ENCODE results near the gene METRNL. TPM values are rescaled to one million over a fixed set of nuclear protein-coding genes. Genes with fewer than 3 reads are reported as not detected.

METRNL gene
- total RNA-seq, 1 experiment from 2014 or later, result 29.0 TPM

DNA sequence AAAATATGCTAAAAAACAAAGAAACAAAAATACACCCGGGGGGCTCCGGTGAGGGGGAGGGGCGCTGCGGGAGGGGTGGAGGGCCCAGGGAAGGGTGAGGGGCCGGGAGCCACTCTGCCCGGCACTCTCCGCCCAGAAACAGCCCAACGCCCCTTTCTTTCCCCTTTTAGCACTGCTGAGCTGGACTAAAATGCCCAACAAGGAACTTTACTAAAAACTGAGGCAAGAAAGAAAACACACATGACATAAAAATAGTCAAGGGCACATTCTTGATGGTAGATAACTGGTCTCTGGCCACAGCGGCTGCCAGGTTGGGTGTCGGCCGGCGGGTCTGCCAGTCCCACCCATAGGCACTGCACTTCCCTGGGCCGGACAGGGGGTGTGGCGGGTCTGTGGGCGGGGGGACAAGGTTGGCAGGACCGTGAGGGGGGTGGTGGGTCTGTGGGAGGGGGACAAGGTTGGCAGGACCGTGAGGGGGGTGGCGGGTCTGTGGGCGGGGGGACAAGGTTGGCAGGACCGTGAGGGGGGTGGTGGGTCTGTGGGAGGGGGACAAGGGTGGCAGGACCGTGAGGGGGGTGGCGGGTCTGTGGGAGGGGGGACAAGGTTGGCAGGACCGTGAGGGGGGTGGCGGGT, 20.9 kb downstream of the METRNL start:
- CTCF ChIA-PET, result no interaction called here
- DNase-seq, result no peak
- no peak overlapping the region for H3K27ac Mint-ChIP-seq (ENCODE audit: unreplicated experiment)
- H3K4me1 Mint-ChIP-seq (ENCODE audit: low read depth, unreplicated experiment), result peaks cover 30% of the 10 kb centered on the region
- H3K4me3 Mint-ChIP-seq (ENCODE audit: low read depth, unreplicated experiment), result no peak overlapping the region
- TF ChIP-seq, protein P1, sequence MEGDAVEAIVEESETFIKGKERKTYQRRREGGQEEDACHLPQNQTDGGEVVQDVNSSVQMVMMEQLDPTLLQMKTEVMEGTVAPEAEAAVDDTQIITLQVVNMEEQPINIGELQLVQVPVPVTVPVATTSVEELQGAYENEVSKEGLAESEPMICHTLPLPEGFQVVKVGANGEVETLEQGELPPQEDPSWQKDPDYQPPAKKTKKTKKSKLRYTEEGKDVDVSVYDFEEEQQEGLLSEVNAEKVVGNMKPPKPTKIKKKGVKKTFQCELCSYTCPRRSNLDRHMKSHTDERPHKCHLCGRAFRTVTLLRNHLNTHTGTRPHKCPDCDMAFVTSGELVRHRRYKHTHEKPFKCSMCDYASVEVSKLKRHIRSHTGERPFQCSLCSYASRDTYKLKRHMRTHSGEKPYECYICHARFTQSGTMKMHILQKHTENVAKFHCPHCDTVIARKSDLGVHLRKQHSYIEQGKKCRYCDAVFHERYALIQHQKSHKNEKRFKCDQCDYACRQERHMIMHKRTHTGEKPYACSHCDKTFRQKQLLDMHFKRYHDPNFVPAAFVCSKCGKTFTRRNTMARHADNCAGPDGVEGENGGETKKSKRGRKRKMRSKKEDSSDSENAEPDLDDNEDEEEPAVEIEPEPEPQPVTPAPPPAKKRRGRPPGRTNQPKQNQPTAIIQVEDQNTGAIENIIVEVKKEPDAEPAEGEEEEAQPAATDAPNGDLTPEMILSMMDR (IDR thresholded peaks at IDR 0.05; ENCODE audit: unreplicated experiment), result no peak
- peaks cover 54% of the 10 kb centered on the region for H3K36me3 Mint-ChIP-seq (ENCODE audit: insufficient read depth, unreplicated experiment)
- intact Hi-C loops (cut with micrococcal nuclease; ENCODE audit: unreplicated experiment), result no loop called here
- no peaks in the 10 kb centered on the region for H3K27me3 Mint-ChIP-seq (ENCODE audit: unreplicated experiment)
- no peaks in the 10 kb centered on the region for H3K9me3 Mint-ChIP-seq (ENCODE audit: low read depth, unreplicated experiment)
- BruUV-seq (replicated peaks), result no TSS peak

DNA sequence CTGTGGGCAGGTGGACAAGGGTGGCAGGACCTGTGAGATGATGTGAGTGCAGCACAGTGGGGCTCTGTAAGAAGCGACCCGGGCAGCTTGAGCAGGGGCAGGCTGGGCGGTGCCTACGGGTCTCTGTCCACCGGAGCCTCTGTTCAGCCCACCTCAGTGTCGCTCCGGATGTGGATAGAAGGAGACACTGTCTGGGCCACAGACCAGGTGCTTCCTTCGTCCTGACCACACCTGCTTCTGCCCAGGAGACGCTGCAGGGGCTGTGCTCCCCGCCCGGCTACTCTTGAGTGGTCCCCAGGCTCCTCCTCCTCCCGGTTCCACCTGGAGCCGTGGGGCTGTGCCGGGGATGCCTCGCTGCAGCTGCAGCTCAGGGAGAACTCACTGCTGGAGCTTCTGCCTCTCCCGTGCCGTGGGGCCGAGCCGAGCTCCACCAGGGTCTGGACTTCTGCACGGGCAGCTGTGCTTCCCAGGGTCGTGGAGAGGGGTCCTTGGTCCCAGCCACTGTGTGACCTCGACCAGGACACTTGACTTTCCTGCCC, 21.5 kb downstream of the METRNL start:
- TF ChIP-seq, protein P1 (IDR thresholded peaks at IDR 0.05; ENCODE audit: unreplicated experiment), result no peak
- BruUV-seq (replicated peaks), result no TSS peak
- Mint-ChIP-seq H3K4me1 (ENCODE audit: low read depth, unreplicated experiment) (peaks cover 30% of the 10 kb centered on the region), H3K27me3 (ENCODE audit: unreplicated experiment) (no peaks in the 10 kb centered on the region), H3K36me3 (ENCODE audit: insufficient read depth, unreplicated experiment) (peaks cover 48% of the 10 kb centered on the region), H3K4me3 (ENCODE audit: low read depth, unreplicated experiment) (no peak overlapping the region), H3K27ac (ENCODE audit: unreplicated experiment) (no peak overlapping the region), H3K9me3 (ENCODE audit: low read depth, unreplicated experiment) (no peaks in the 10 kb centered on the region)
- CTCF ChIA-PET, result no interaction called here
- no peak for DNase-seq
- intact Hi-C loops (cut with micrococcal nuclease; ENCODE audit: unreplicated experiment), result no loop called here

DNA sequence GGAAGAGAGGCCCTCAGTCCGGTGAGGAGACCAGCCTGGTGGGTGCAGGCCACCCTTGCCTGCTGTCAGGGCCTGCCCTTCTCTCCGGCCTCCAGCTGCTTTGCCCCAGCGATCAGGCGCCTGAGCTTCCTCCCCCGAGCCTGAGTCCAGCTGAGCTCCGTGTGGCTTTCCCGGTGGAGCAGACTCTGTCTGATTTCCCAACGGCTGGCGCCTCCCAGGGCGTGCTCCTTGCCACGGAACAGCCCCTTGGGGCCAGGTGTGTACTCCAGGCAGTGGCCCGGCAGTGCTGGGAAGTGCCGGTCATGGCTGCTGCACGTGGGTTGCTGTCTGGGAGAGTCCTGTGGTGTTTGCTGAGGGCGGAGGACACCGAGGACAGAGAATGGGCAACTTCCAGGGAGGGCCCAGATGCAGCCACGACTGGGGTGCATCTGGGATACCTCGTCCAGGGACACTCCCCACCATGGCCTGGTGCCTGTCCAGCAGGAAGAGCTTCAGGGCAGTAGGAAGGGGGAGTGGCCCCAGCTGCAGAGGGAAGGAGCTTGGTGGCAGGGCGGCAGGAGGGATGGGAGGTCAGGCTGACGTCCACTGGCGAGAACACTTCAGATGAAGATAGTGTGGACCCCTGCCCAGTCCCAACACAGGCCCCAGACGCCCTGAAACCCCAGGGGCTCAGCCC, 22.5 kb downstream of the METRNL start:
- intact Hi-C loops (cut with micrococcal nuclease; ENCODE audit: unreplicated experiment), result no loop called here
- H3K4me1 Mint-ChIP-seq (ENCODE audit: low read depth, unreplicated experiment), result peaks cover 27% of the 10 kb centered on the region
- H3K9me3 Mint-ChIP-seq (ENCODE audit: low read depth, unreplicated experiment), result no peaks in the 10 kb centered on the region
- no peak for DNase-seq
- peaks cover 42% of the 10 kb centered on the region for H3K36me3 Mint-ChIP-seq (ENCODE audit: insufficient read depth, unreplicated experiment)
- CTCF ChIA-PET, result no interaction called here
- TF ChIP-seq, protein P1 (IDR thresholded peaks at IDR 0.05; ENCODE audit: unreplicated experiment), result no peak
- BruUV-seq (replicated peaks), result no TSS peak
- H3K27ac Mint-ChIP-seq (ENCODE audit: unreplicated experiment), result peak overlapping the region; percentile 61
- H3K27me3 Mint-ChIP-seq (ENCODE audit: unreplicated experiment), result no peaks in the 10 kb centered on the region
- peak overlapping the region; percentile 68 for H3K4me3 Mint-ChIP-seq (ENCODE audit: low read depth, unreplicated experiment)

DNA sequence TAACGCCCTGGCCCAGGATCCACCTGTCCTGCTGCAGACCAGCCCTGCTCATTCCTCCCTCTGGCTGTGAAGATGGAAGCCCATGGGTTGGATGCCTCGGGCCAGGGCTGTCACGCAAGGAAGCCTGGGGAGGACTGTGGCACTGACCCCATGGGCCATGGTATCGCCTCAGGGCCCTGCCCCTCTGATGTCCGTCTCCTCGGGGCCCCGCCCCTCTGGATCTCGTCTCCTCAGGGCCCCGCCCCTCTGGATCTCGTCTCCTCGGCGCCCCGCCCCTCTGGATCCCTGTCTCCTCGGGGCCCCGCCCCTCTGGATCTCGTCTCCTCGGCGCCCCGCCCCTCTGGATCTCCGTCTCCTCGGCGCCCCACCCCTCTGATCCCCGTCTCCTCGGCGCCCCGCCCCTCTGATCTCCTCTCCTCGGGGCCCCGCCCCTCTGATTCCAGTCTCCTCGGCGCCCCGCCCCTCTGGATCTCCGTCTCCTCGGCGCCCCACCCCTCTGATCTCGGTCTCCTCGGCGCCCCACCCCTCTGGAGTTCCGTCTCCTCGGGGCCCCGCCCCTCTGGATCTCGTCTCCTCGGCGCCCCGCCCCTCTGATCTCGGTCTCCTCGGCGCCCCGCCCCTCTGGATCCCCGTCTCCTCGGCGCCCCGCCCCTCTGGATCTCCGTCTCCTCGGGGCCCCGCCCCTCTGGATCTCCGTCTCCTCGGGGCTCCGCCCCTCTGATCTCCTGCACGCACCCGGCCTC, 24.0 kb downstream of the METRNL start:
- H3K4me3 Mint-ChIP-seq (ENCODE audit: low read depth, unreplicated experiment), result peak overlapping the region; percentile 68
- no peaks in the 10 kb centered on the region for H3K27me3 Mint-ChIP-seq (ENCODE audit: unreplicated experiment)
- H3K36me3 Mint-ChIP-seq (ENCODE audit: insufficient read depth, unreplicated experiment), result peaks cover 35% of the 10 kb centered on the region
- CTCF ChIA-PET, result no interaction called here
- DNase-seq, result peak; percentile 83
- H3K27ac Mint-ChIP-seq (ENCODE audit: unreplicated experiment), result peak overlapping the region; percentile 20
- no peaks in the 10 kb centered on the region for H3K9me3 Mint-ChIP-seq (ENCODE audit: low read depth, unreplicated experiment)
- intact Hi-C loops (cut with micrococcal nuclease; ENCODE audit: unreplicated experiment), result no loop called here
- BruUV-seq (replicated peaks), result no TSS peak
- peaks cover 30% of the 10 kb centered on the region for H3K4me1 Mint-ChIP-seq (ENCODE audit: low read depth, unreplicated experiment)
- TF ChIP-seq, protein P1 (IDR thresholded peaks at IDR 0.05; ENCODE audit: unreplicated experiment), result no peak

Measured in Calu3 (cell line).